Measurements from ENCODE around the gene F10.
"Not testable (repeated sequence)": the region's sequence is repeated elsewhere in the genome, so short reads cannot be mapped to it uniquely, and the experiment has no call there.

Gene F10

DNA sequence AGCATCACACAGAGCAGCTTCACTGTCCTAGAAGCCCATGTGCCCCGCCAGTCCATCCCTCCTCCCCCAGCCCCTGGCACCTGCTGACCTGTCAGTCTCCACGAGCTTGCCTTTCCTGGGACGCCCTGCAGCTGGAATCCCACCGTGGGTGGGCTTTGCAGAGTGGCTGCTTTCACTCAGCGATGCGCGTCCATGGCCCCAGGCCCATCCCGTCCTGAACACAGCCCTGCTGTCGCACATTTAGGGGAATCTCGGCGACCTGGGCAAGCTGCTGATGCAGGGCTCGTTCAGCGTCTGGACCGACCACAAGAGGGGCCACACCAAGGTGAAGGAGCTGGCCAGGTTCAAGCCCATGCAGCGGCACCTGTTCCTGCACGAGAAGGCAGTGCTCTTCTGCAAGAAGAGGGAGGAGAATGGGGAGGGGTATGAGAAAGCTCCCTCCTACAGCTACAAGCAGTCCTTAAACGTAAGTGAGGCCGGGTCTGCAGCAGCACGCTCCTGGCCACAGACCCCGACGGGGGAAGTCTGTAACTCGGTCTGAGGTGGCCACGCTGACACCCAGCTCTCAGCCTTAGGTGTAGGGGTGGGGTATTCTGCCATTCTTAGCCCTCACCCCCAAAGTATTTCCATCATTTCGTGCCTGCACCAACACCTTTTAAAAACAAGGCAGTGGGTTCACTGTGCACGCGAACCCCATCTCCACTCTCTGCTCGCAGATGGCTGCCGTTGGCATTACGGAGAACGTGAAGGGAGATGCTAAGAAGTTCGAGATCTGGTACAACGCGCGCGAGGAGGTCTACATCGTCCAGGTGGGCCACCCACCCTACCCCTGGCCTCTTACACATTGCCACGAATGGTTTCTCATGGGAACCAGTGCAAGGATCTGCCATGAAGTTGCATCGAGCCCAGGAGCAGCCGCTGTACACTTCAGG lies 35.3 kb upstream of the F10 start:
- DNase-seq = no peak

DNA sequence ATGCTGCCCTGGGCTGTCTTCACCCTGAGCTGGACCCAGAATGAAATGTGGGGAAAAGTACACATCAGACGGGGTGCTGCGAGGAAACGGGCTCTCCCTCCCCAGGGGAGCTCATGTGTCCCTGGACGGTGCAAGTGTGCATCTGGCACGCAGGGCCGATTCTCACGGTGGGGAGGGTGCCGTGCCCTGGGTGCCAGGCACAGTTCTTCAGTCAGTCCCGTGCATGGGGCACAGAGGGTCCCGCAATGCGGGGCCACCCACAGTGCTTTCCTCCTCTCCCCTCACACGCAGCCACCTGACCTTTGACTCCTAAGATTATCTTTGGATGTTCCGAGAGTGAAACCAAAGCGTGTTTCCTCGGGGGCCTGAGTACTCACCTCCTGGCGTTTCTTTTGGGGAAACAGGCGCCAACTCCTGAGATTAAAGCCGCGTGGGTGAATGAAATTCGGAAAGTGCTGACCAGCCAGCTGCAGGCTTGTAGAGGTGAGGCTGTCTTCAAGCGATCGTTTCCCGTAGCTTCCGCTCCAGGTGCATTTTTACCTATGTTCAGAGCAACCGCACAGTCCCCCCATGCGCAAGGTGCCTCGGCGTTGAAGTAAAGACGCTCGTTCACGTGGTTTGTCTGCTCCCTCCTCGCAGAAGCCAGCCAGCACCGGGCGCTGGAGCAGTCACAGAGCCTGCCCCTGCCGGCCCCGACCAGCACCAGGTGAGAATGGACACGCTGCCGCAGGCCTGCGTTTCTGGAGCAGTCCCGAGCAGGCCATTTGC lies 34.5 kb upstream of the F10 start:
- no peak for DNase-seq

DNA sequence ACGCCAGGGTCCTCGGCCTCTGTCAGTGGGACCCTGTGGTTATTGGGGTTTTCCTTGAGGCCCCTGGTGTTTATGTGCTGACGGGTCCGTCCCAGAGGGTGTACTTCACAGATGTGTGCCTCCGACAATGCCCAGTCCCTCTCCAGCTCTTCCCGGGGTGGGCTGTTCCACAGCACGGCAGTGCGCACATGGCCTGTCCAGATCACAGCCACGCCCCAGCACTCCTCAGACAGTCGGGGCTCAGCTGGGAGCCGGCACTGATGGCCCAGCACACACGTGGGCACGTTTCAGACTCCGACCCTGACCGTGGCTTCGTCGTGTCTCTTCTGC lies 33.9 kb upstream of the F10 start:
- no peak for DNase-seq

DNA sequence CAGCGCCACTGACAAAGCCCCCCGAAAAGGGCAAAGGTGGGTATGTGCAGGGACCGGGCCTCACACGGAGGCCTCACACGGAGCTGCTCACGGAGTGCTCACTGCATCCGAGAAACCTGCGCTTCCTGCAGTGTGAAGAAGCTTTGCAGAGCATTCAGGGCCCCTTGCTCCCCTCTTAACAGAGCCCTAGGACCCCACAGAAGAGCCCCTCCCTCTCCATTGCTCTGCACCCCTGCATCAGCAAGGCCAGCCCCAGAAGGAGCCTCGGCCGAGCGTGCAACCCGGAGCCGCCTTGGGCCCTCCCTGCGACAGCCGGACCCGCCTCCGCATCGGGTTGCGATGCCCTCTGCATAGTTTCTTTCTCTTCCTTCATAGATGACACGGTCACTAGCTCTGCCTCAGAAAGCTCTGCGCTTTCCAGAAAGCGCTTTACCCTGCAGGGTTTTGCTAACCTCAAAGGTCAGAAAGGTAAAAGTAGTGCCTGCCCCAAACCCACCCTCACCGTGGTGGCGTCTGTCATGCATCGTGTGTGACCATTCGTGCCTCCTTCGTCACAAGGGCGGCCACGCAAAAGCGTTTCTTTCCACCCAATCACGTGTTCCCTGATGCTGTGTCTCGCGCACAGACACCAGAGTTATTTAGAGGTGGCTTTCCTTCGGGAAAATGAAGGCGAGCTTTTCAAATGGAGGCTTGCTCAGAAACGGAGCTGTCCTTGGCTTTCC lies 32.7 kb upstream of the F10 start:
- DNase-seq = no peak

DNA sequence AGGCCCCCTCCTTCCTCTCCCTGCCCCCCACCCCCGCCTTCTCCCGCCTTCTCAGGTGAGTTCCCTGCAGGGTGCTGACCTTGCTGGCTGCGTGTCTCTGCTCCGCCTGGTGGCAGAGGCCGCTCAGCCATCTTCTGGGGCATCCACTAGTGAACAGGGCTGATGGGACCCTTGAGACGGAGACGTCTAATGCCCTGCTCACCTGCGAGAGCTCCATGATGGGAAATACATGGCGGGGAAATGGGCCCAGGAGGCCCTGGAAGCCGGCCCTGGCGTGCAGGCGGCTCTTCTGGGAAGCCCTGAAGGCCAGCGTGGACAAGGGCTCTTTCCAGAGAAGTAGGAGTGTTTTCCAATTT lies 32.2 kb upstream of the F10 start:
- DNase-seq = no peak

DNA sequence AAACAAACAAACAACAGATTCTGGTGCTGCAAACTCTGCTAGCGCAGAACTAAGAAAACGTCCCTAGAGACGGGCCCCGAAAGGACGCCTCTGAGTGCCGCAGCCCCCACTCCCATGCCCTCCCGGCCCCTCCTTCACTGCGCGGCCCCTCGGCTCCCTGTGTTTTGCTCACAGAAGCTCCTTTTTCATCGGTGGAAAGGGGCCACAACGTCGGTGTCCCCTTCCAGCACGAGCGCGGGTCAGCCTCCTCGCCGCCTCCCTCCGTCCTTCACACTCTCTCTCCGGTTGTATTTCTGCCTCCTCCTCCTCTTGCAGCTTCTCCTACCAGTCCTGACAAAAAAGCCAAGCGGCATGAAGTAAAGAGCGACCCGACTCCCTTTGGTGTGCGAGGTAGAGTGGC lies 31.8 kb upstream of the F10 start:
- DNase-seq = no peak

DNA sequence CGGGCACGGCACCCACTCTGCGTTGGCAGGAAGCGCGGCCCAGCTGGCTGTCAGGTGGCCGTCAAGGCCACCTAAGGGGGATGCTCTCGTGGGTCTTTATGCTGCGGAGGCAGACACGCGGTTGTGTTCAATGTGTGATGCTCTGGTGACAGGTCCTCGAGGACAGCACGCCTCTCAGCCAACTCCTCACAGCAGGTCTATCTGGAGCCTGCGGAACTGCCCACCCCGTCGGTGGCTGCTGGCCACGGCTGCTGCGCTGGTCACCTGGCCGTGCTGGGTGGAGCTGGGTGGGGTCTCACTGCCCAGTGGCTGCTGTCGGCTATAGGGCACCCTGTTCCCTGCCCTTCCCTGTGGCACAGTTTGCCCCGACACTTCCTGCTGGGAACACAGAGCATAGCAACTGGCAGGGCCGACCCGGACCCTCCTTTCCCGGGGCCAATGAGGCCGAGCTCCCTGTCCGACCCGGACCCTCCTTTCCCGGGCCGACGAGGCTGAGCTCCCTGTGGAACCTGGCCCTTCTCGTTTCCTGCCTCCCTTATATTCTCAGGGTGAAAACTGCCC lies 31.3 kb upstream of the F10 start:
- DNase-seq = no peak

DNA sequence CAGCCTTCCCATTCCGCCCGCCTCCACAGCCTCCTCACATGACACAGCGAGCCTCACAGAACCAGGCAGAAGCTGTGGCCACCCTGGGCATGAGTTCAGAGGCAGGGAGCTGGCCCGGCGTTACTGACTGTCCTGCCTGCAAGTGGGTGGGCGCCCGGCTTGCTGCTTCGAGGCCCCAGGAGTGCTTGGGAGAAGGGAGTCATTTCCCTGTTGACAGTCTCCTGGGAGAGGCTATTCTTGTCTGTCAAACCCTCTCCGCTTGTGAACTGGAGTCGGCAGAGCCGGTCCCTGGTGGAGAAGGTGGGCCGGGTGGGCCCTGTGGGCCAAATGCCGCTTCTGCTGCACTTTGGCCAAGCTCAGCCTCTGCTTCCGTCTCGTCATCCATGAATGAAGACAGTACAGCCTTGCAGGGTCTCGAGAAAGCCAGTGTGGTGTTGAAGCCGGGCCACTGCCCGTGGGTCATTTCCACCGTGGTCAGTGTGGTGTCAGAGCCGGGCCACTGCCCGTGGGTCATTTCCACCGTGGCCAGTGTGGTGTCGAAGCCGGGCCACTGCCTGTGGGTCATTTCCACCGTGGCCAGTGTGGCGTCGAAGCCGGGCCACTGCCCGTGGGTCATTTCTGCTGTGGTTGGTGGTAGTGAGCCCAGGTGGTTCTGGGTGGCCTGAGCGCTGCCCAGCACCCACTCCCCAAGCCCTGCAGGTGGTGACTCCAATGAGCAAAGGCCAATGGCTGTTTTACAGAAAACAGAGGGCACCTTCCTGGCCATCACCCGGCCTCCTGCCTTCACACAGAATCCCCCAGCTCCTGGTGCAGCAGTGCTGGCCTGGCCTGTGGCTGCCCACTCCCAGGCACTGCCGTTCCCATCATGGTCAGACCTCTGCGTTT lies 30.5 kb upstream of the F10 start:
- DNase-seq = no peak

DNA sequence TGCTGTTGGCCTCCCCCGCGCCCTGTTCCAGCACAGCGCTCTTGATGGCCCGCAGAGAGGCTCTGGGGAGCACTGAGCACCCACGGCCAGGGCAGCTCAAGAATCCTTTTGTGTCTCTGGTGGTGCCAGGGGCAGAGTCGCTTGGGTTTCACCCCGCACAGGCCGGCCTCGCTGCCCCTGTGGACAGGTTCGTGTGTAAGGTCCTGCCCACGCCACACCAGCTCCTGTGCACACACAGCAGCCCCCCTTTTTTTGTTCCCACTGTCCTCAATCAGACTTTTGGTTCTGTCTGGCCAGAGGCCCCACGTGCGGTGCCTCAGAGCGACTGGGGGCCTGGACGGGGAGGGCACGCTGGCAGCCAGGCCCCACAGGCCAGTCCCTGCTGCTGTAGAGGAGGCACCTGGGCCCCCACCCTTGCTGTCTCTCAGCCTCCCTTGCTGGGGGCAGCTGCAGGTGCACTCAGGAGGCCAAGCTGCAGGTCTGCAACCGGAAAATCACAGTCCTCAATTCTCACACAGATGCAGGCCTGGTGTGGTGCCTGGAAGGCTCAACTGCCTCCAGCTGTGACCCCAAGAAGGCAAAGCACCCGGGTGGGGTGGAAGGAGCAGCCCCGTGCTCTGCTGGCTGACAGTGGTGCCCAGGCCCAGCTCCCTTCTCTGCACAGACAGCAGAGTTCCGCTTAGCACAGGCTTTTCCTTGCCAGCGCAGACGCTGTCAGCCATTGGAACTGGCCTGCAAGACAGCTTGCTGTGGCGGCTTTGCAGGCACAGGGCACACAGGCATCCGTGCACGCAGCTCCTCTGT lies 29.6 kb upstream of the F10 start:
- no peak for DNase-seq

DNA sequence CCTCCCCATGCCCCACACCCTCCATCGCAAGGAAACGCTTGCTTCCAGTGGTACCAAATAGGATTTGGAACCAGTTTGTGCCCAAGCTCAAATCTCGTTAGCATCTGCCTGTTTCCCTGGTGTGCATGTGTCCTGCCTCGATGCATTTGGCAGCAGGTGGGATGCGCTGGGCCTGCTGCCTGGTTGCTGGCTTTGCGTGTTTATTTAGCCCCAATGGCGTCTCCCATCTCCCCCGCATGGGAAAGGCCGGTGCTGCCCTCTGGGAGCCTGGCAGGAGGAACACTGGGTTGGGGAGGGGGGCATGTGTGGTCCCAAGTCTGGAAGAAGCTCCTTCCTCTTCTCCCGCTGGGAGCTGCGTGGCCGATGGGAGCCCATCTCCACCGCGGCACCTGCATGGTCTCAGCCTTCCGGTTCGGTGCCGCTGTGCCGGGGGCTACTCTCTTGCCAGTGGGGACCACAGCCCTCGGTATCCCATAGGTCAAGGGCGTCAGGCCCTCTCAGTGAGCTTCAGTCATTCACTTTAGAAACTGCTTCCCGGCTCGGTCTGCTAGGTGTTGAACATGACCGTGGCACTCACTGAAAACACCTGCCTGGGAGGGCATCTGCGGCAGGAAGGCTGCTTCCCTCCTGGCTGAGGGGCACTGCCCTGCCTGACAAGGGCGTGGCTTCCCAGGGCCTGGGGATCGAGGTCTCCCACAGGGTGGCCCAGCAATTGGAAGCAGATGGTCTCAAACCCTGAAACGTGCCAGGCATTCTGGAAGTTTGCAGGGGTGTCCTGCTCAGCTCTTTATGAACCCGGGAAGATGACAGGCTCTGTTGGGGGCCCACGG lies 28.8 kb upstream of the F10 start:
- no peak for DNase-seq

DNA sequence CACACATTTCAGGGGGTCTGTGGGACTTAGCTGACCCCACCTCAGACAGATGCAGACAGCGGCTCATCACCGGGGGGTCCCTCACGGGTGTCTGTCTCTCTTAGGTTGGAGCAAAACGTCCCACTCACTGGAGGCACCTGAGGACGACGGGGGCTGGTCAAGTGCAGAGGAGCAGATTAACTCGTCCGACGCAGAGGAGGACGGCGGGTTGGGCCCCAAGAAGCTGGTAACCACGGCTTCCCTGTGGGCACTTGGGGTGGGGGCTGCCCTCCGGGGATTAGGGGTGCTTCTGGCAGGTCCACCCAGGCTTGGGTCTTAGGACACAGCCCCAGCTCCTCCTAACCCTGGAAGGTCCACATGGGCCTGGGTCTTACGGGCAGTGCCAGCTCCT lies 28.2 kb upstream of the F10 start:
- no peak for DNase-seq

DNA sequence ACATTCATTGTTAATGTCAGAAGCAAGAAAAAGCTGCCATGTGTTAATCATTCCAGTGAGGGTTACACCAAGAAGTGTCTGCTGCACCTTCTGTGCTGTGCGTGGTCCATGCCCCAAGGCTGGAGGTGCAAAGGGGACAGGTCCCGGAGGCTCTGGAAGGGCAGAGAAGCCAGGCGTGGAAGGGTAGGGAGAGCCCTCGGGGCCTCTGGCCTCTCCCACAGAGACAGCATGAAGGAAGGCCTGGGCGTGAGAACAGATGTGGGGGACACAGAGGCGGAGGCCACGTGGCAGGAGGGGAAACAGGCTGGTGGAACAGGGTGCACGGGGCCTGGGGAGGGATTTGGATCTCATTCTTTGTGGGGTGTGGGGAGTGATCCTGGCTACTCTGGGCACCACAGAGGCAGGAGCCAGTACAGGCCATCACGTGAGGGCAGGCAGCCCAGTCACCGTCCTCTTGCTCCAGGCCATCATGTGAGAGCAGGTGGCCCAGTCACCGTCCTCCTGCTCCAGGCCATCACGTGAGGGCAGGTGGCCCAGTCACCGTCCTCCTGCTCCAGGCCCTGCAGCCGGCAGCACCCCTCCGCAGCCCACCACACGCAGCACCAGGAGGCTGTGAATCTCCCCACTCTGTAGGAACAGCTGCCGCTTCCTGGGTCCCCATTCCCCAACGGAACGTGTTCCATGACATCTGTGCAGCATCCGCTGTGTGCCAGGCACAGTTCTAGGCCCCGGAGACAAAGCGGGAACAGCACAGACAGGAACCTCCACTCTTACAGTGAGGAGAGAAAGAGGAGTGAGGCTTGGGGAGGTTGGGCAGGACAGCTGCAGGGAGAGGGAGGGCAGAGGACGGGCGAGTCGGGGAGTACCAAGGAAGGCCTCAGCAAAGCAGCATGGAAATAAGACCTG lies 27.2 kb upstream of the F10 start:
- DNase-seq = no peak

DNA sequence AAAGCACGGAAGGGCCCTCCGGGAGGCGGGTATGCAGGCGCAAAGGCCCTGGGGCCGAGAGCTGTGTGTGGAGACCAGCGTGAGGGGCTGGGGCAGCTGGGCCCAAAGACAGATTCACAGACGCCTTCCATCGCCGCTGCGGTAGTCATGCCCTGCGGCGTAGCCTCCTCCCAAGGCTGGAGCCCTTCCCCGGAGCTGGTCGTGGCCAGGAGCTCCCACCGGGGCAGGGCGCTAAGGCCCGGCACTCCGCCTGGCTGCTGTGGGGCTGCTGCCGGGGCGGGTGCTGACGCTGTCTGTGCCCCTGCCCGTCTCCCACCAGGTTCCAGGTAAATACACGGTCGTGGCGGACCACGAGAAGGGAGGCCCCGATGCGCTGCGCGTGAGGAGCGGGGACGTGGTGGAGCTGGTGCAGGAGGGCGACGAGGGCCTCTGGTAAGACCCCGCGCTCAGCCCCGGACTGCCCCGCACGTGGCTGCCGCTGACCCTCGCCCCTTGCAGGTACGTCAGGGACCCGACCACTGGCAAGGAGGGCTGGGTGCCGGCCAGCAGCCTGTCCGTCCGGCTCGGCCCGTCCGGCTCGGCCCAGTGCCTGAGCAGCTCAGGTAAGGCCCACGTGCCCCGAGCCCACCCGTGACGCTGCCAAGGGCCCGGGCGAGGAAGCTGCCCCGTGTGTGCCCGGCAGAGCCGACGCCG lies 26.4 kb upstream of the F10 start:
- DNase-seq = no peak

DNA sequence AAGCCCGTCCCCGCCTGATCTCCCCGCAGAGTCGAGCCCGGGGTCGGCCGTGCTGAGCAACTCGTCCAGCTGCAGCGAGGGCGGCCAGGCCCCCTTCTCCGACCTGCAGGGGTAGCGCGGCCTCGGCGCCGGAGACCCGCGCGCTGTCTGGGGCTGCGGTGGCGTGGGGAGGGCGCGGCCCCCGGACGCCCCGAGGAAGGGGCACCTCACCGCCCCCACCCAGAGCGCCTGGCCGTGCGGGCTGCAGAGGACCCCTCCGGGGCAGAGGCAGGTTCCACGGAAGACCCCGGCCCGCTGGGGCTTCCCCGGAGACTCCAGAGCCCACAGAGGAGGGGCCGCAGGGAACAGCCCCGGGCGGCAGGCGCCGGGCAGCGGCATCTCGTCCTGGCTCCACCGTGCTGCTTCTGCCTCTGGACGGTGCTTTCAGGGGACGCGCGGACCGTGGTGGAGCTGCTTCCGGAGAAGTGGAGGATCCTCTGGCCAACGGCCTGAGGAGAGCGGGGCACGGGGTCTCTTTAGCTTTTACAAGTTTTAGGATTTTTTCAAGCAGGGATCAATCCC lies 25.8 kb upstream of the F10 start:
- DNase-seq = no peak

DNA sequence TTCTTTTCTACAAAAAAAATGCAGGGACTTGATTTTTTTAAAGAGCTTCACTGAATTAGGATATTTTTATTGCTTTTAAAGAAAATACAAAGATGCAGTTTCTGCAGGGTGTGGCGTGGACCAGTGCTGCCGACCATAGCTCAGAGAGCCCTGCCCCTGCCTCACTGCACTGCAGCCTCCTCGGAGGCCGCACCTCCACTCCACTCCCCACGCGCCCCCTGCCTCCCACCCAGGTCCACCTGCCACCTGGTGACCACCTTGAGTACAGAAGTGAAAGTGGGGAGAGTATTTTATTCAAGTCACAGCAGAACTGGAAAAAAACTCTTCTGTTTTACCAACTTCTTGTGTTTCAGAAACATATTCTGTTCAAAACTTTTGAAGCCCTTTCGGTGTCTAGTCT lies 24.9 kb upstream of the F10 start:
- no peak for DNase-seq

DNA sequence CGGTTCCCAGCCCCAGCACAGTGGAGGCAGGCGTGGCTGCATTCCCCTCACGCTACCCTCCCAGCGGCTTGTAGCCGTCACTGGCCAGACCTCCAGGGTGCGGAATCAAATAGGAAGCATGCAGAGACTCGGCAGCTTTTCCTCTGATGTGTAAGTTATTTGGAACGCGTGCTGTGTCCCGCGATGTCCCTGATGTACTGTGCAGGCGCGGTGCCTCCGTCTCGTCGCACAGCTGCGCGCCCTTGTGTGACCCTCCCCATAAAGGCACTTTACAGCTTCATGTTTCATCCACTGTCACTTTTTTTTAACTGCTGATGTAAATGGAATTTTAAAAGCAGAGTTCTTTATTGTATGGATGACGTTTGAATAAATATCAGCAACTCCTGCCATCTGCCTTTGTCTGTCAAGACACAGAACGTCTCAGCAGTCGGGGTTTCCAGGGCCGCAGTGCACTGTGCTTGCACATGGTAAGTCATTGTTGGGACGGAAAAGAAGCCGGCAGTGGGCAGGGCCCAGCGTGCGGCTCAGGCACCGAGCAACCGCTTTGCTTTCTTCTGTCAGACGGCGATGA lies 24.4 kb upstream of the F10 start:
- DNase-seq = no peak

DNA sequence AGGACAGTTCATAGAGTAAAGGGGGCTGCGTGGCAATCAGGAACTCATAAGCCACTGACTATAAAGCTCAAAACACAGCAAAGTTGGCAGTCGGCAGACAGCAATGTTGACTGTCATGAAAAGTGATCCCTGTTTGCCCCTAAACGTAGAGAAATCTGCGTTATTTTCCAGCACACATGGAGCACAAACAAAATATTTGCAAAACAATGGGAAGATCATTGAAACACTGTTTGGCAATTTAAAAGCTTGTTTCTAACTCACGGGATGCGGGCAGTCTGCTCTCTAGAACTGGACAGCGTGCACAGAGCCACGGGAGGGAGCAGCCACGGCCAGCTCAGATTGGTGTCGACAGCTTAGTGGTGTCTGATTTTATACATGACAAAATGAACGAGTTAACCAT lies 23.5 kb upstream of the F10 start:
- no peak for DNase-seq

DNA sequence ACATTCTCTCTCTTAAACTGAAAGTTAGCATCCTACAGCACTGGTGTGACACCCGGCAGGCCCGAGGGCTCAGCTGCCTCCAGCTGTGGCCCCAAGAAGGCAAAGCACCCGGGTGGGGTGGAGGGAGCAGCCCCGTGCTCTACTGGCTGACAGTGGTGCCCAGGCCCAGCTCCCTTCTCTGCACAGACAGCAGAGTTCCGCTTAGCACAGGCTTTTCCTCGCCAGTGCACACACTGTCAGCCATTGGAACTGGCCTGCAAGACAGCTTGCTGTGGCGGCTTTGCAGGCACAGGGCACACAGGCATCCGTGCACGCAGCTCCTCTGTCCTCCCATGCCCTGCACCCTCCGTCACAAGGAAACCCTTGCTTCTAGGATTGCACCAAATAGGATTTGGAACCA lies 20.3 kb upstream of the F10 start:
- DNase-seq = not testable (repeated sequence)
